Ureter (tissue), 1 donor: ENCODE measurements around the gene C2CD3. TPM values are rescaled to one million over a fixed set of nuclear protein-coding genes. Genes with fewer than 3 reads are reported as not detected.
"Not testable (repeated sequence)": the region's sequence is repeated elsewhere in the genome, so short reads cannot be mapped to it uniquely, and the experiment has no call there.

ENCODE experiments used
- DNase-seq: peaks from one replicate; pipeline ENCODE4 v3.0.0-alpha.2; 2020; ENCODE audit warnings: low spot score
- total RNA-seq: library from RNA; stranded (reverse); gene quantifications from one replicate; pipeline ENCODE4 v1.2.4, GENCODE V29; 2023
- donor health status: DM: yes; HTN: yes; CAD: no.

The C2CD3 gene
- total RNA-seq, 1 donor from 2014 or later = 40.5 TPM

GRCh38 chr11:74063628-74064027, 107.2 kb downstream of the C2CD3 start:
- not testable (repeated sequence) for DNase-seq

GRCh38 chr11:74061599-74061998, 109.2 kb downstream of the C2CD3 start:
- not testable (repeated sequence) for DNase-seq

- DNase-seq = no peak
These were observed 113.3 kb downstream of the C2CD3 start for GRCh38 chr11:74057249-74058151.

GRCh38 chr11:74055938-74056337, 114.9 kb downstream of the C2CD3 start:
- DNase-seq = no peak

- DNase-seq = no peak
These were observed 120.3 kb downstream of the C2CD3 start for GRCh38 chr11:74050465-74050864.

GRCh38 chr11:74048993-74049392, 121.8 kb downstream of the C2CD3 start:
- no peak for DNase-seq

- no peak for DNase-seq
These were observed 126.3 kb downstream of the C2CD3 start for GRCh38 chr11:74044538-74044937.

GRCh38 chr11:74043450-74043849, 127.4 kb downstream of the C2CD3 start:
- DNase-seq = no peak

GRCh38 chr11:74037309-74037708, 133.5 kb downstream of the C2CD3 start:
- DNase-seq = no peak

- DNase-seq = no peak
These were observed 135.5 kb downstream of the C2CD3 start for GRCh38 chr11:74035264-74035663.

- DNase-seq = no peak
These were observed 137.8 kb downstream of the C2CD3 start for GRCh38 chr11:74033046-74033445.

- no peak for DNase-seq
These were observed 139.8 kb downstream of the C2CD3 start for GRCh38 chr11:74030723-74031676.

- no peak for DNase-seq
These were observed 145.2 kb downstream of the C2CD3 start for GRCh38 chr11:74025467-74026166.

GRCh38 chr11:74024261-74025029, 146.4 kb downstream of the C2CD3 start:
- DNase-seq = no peak

GRCh38 chr11:74023276-74023675, 147.5 kb downstream of the C2CD3 start:
- DNase-seq = no peak

- DNase-seq = no peak
These were observed 148.3 kb downstream of the C2CD3 start for GRCh38 chr11:74022546-74022945.

- DNase-seq = no peak
These were observed 148.8 kb downstream of the C2CD3 start for GRCh38 chr11:74021998-74022397.

- no peak for DNase-seq
These were observed 150.3 kb downstream of the C2CD3 start for GRCh38 chr11:74020539-74020938.

GRCh38 chr11:74019860-74020259, 150.9 kb downstream of the C2CD3 start:
- no peak for DNase-seq

- DNase-seq = no peak
These were observed 151.6 kb downstream of the C2CD3 start for GRCh38 chr11:74019104-74019738.
